ENCODE measurements around the gene RTN4RL1. TPM values are rescaled to one million over a fixed set of nuclear protein-coding genes. Genes with fewer than 3 reads are reported as not detected.

The RTN4RL1 gene
- total and polyA plus RNA-seq, 2 donors from 2014 or later = 2.0 to 10.7 TPM

DNA sequence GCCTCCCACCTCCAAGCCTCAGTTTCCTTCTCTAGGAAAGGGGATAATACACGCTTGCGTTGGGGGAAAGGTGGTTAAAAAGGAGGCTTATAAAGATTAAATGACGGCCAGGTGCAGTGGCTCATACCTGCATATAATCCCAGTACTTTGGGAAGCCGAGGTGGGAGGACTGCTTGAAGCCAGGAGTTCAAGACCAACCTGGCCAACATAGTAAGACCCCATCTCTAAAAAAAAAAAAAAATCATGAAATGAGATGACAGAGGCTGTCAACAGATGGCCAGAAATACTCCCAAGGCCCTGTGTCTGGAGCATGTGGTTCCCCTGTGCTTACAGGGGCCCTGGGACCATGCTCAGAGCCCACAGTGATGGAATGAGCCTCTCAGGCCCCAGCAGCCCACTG, 30.4 kb downstream of the RTN4RL1 start:
- FAIRE-seq (no peak), DNase-seq (no peak)
- H3K4me3 ChIP-seq (ENCODE audit: low read length in 3 of 3) = no peak overlapping the region
- no peak for TF ChIP-seq CTCF (IDR thresholded peaks at IDR 0.05; ENCODE audit: borderline replicate concordance, extremely low read depth, insufficient read depth)
- H3K9me3 ChIP-seq (ENCODE audit: control insufficient read depth in 2 of 3, insufficient read depth in 1 of 3, low read length in 3 of 3) = no peaks in the 10 kb centered on the region
- no peak overlapping the region for H3K27ac ChIP-seq (ENCODE audit: low read depth in 2 of 2, low read length in 2 of 2)
- H3K27me3 ChIP-seq (ENCODE audit: control insufficient read depth, insufficient read depth, low read length) = no peaks in the 10 kb centered on the region
- no peaks in the 10 kb centered on the region for H3K36me3 ChIP-seq (ENCODE audit: control insufficient read depth in 2 of 3, insufficient read depth in 3 of 3, low read length in 3 of 3)
- no peak overlapping the region for H3K9ac ChIP-seq (ENCODE audit: low read length in 3 of 3)
- H3K4me1 ChIP-seq (ENCODE audit: control insufficient read depth in 2 of 3, insufficient read depth in 2 of 3, low read depth in 1 of 3, low read length in 3 of 3) = peaks cover 0 to 24% (median 16%) of the 10 kb centered on the region in 3 donors
- intact Hi-C loops (cut with DNase I) = no loop called here

DNA sequence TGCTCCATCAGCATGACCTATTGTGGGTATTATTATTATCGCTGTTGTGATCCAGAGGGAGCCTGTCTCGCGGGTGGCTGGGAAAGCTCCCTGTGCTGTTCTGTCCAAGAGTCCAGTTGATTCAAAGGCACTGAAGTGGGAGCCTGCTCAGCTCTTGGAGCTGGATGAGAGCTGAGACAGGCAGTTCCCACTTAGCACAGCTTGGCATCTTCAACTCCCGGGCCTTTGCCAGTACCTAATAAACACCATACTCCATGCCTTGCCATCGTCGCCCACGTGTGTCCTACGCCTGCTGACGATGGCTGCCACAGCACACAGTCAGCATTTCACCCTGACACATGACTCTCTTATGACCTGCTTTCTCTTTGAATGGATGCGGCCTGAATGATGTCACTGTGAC, 32.6 kb downstream of the RTN4RL1 start:
- Histone ChIP-seq H3K4me3 (ENCODE audit: low read length in 3 of 3) (no peak overlapping the region), H3K9ac (ENCODE audit: low read length in 3 of 3) (no peak overlapping the region), H3K9me3 (ENCODE audit: control insufficient read depth in 2 of 3, insufficient read depth in 1 of 3, low read length in 3 of 3) (no peaks in the 10 kb centered on the region), H3K4me1 (ENCODE audit: control insufficient read depth in 2 of 3, insufficient read depth in 2 of 3, low read depth in 1 of 3, low read length in 3 of 3) (peaks cover 0 to 15% (median 14%) of the 10 kb centered on the region in 3 donors), H3K36me3 (ENCODE audit: control insufficient read depth in 2 of 3, insufficient read depth in 3 of 3, low read length in 3 of 3) (no peaks in the 10 kb centered on the region), H3K27ac (ENCODE audit: low read depth in 2 of 2, low read length in 2 of 2) (no peak overlapping the region), H3K27me3 (ENCODE audit: control insufficient read depth, insufficient read depth, low read length) (no peaks in the 10 kb centered on the region)
- DNase-seq = no peak
- TF ChIP-seq CTCF (IDR thresholded peaks at IDR 0.05; ENCODE audit: borderline replicate concordance, extremely low read depth, insufficient read depth) = no peak
- intact Hi-C loops (cut with DNase I) = no loop called here
- no peak for FAIRE-seq

GRCh38 chr17:1989135-1989534, 36.0 kb downstream of the RTN4RL1 start:
- no peak for TF ChIP-seq CTCF (IDR thresholded peaks at IDR 0.05; ENCODE audit: borderline replicate concordance, extremely low read depth, insufficient read depth)
- H3K36me3 ChIP-seq (ENCODE audit: control insufficient read depth in 2 of 3, insufficient read depth in 3 of 3, low read length in 3 of 3) = no peaks in the 10 kb centered on the region
- no peak for DNase-seq
- FAIRE-seq = no peak
- intact Hi-C loops (cut with DNase I) = no loop called here
- no peaks in the 10 kb centered on the region for H3K9me3 ChIP-seq (ENCODE audit: control insufficient read depth in 2 of 3, insufficient read depth in 1 of 3, low read length in 3 of 3)
- no peak overlapping the region for H3K27ac ChIP-seq (ENCODE audit: low read depth in 2 of 2, low read length in 2 of 2)
- H3K4me3 ChIP-seq (ENCODE audit: low read length in 3 of 3) = no peak overlapping the region
- H3K9ac ChIP-seq (ENCODE audit: low read length in 3 of 3) = no peak overlapping the region
- H3K4me1 ChIP-seq (ENCODE audit: control insufficient read depth in 2 of 3, insufficient read depth in 2 of 3, low read depth in 1 of 3, low read length in 3 of 3) = no peaks in the 10 kb centered on the region
- no peaks in the 10 kb centered on the region for H3K27me3 ChIP-seq (ENCODE audit: control insufficient read depth, insufficient read depth, low read length)

DNA sequence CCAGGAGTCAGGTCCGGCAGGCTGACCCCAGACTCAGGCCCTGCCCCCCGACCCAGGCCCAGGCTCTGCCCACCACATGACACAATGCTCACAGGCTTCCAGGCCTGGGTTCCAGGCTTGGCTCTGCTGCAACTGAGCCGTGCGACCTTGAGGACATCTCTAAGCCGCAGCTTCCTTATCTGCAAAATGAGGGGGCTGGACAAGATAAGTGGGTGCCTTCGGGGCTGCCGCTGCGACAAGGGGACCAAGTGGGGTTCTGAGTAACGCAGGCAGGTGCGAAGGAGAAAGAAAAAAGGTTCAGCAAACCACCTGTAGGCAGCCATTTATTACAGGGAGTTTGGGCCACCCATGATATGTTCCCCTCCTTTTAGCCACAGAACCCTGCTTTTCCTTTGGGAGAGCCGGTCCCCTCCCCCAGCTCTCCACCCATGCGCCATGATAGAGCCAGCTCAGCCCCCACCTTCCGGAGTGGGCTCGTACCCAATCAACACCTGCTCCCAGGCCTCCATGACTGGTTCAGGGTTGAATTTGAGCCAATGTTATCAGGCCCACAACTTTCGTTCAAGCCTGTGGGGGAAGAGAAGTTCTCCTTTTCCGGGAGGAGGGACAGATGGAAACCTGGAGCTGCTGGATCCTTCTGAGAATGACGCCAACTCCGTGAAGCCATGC, 38.2 kb downstream of the RTN4RL1 start:
- no peak overlapping the region for H3K4me3 ChIP-seq (ENCODE audit: low read length in 3 of 3)
- FAIRE-seq = no peak
- H3K9ac ChIP-seq (ENCODE audit: low read length in 3 of 3) = no peak overlapping the region
- no peak for DNase-seq
- intact Hi-C loops (cut with DNase I) = no loop called here
- H3K4me1 ChIP-seq (ENCODE audit: control insufficient read depth in 2 of 3, insufficient read depth in 2 of 3, low read depth in 1 of 3, low read length in 3 of 3) = no peaks in the 10 kb centered on the region
- no peak overlapping the region for H3K27ac ChIP-seq (ENCODE audit: low read depth in 2 of 2, low read length in 2 of 2)
- TF ChIP-seq CTCF (IDR thresholded peaks at IDR 0.05; ENCODE audit: borderline replicate concordance, extremely low read depth, insufficient read depth) = no peak
- no peaks in the 10 kb centered on the region for H3K27me3 ChIP-seq (ENCODE audit: control insufficient read depth, insufficient read depth, low read length)
- no peaks in the 10 kb centered on the region for H3K9me3 ChIP-seq (ENCODE audit: control insufficient read depth in 2 of 3, insufficient read depth in 1 of 3, low read length in 3 of 3)
- H3K36me3 ChIP-seq (ENCODE audit: control insufficient read depth in 2 of 3, insufficient read depth in 3 of 3, low read length in 3 of 3) = no peaks in the 10 kb centered on the region
